NCI-H774 (cell line): Measurements from ENCODE around the gene TMED8.
"Not testable (repeated sequence)": the region's sequence is repeated elsewhere in the genome, so short reads cannot be mapped to it uniquely, and the experiment has no call there.

Source experiments
- DNase-seq: peaks from one replicate; lab custom pipeline; 2025; lab: John Stamatoyannopoulos, UW

Gene TMED8

DNA sequence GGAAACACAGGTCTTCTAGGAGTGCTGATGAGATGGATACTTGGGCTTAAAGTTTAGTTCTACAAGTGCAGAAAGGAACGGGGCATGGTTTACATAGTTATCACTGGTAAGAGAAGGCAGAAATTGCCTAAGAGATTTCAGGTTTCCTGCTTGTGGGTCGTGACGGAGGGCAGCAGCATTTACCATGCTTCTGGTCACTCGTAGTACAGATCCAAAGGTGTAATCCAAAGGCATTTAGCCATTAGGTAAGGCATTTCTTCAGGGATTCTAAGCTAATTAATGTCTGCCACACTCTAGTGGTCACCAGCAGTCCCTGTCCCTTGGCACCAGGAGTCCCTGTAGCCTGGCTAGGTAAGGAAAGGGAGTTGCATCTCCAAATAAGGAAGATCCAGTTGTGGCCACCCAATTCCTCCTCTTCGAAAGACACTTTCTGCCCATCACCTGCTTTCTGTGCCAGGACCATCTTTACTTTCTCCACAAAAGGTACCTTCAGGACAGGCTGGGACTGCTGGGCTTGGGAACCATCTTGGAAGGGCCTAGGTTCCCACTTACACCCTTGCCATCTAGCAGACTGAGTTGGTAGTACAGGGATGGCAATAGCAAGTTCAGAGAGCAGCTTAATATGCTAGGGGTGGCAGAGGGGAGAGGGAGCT, 54.5 kb downstream of the TMED8 start:
- DNase-seq: no peak

DNA sequence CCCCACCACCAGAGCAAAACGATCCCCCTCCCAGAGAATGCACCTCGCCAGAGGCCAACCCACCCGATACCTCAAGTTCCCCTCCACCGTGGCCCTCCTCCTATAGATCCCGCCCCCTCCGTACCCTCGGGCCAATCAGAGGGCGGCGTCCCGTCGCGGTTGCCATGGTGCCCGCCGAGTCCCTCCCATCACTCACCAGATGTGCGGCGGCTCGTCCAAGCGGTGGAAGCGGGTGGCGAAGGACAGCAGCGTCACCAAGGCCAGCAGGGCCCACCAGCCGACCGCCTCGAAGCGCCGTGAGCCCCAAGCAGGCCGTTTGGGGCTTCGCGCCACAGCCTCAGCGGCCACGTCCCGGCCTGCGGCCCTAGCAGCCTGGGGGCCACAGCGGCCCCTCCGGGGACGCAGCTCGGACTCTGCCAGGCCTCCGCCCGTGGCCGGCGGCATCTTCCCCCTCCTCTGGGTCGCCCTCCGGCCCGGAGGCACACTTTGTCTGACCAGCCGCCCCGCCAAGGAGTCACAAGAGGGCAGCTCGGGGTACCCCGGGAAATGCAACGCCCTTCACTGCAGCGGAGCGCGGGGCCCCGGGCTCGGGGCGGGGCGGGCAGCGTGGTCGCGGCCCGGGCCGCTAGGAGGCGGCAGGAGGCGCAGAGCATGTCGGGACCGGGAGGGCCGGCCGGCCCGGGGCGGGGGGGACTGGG, 56.5 kb downstream of the TMED8 start, which contains the start of gene POMT2:
POMT2 (minus strand) TSS at position 646 of the 698 bp plus-strand sequence; CDS start at position 444, 202 bp downstream.
- peak; percentile 70 for DNase-seq

DNA sequence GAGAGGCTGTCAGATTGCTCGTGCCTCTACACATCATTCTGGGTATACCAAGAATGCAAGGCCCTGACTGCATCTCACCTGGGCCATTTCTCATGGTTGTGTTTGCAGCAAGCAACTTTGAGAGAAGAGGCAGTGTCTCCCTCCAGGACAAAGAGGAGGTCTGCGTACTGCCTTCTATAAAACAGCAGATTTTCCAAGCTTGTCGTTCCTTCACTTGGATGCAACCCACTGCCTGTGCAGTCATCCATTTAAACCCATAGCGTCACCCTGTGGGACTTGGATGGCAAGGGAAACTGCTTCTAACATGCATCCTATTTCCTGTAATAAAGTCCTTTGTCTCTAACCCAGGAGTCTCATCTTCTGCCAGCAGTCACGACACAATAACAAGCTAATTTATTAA, 57.5 kb downstream of the TMED8 start:
- DNase-seq: no peak

DNA sequence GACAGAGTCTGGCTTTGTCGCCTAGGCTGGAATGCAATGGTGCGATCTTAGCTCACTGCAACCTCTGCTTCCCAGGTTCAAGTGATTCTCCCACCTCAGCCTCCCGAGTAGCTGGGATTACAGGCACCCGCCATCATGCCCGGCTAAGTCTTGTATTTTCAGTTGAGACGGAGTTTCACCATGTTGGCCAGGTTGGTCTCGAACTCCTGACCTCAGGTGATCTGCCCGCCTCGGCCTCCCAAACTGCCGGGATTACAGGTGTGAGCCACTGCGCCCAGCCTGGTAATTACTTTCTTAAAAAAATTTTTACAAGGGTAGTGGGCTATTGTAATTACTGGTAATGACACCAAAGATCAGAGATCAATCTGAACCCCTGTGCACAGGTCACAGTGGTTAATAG, 58.1 kb downstream of the TMED8 start:
- DNase-seq: not testable (repeated sequence)

DNA sequence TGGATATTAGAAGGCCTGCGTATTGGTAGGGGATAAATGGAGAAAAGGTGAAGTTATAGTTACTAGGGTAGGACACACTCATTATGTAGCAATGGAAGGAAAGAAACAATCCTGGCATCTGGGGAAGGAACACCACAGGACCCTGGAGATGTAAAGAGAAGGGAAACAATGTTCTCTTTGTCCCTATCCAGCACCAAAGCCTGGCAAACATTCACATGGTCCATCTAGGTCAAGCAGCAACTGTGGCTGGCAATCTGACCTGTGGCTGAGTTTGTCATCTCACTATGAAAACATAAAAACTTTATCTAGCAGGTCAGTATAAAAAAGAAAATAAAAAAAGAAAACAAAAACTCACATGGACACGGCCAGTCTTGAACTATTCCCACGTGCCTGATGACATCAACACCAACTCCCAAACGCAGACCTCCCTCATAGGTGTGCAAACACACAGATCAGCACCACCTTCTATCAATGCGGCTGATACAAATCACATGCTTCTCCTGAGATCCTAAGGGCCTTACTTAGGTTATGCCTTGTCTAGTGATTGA, 58.8 kb downstream of the TMED8 start:
- no peak for DNase-seq

DNA sequence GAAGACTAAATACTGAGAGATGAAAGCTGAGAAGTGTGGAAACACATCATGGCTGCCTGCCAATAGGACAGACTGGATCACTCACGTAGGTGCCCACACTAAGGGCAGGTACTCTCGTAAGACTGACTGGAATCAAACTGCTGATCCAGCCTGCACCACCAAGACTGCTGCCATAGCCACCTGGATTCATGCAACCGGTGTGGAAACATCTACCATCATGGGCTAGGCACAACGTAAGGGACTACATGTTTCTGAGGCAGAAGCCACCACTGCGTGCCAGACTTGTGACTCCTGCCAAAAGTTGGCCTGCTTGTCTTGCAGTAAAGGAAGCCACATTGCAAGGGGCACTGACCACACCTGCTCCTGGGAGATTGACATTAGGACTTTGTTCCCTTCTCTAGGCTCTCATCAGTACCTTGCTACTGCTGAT, 60.0 kb downstream of the TMED8 start:
- DNase-seq: no peak

DNA sequence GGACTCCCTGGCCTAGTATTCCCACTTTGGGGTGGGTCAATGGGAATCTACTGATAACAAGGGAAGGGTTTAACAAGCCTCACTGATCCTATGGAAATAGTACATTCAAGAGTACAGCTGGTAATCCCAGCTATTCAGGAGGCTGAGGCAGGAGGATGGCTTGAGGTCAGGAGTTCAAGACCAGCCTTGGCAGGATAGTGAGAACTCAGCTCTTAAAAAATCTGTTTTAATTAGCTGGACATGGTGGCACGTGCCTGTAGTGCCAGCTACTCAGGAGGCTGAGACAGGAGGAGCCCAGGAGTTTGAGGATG, 60.7 kb downstream of the TMED8 start:
- DNase-seq: no peak

DNA sequence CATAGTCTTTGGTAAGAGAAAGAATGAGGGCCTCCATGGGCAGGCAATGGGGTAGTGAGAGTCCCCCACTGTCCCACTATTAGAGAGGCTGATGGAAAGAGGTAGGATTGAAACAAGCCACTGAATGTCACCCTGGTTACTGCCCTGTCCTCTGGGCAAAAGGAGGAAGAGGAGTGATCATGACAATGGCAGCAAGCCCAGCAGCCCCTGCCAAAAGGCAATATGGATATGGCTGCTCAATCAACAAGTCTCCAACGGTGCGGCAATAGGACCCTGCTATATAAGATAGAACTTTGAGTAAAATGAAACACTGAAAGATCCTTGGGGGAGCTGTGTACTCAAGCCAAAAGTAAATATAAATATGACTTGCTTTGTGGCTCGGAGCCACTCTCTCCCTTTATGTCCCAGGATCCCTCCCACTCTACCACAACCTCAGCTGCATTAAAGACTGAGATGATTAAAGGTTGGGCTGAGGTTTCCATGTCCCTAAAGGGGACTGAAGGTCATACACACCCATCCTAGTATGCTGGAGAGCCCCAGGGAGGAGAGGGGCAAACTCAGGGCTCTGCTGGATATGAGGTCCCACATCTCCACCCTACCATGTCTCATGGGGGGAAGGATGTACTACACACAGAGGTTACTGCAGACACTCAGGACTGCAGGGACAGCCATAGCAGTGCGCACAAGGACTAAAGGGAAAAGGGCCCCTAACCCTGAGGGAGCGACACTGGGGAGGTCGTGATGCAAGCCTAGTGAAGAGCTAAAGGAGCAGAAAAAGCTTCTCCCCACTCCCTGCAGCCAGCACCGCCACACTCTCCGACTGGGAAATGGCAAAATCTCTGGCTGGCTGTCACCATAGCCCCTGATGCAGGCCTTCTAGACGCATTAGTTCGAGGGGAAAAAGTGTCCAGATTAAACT, 62.1 kb downstream of the TMED8 start:
- no peak for DNase-seq

DNA sequence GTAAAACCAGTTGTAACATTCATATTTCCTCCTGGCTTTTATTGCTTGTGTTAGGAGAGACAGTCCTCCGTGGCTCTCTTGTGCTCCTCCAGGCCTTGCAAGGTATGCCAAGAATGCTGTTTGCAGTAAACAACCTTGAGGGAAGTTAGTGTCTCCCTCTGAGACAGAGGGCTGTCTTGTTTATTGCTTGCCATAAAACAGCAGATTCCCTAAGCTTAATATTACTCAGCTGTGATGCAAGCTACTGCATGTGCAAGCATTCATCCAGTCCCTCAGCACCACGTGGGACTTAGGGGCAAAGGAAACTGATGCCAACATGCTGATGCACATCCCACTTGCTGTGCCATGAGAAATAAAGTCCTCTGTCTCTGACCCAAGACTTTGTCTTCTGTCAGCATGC, 62.9 kb downstream of the TMED8 start:
- no peak for DNase-seq

DNA sequence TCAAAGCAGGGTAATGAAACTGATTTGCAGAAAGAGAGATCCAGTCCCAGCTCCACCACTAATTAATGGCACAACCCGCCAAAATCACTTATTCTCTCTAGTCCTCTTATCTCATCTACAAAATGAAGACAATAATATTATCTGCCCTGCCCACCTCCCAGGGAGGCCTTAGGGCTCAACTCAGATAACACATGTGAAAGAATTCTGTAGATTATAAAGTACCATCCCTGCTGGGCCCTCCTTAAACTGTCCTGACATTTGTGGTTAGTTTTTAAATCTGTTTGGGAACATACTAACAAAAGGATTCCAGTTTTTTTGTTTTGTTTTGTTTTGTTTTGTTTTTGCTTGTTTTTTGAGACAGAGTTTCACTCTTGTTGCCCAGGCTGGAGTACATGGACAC, 63.5 kb downstream of the TMED8 start:
- no peak for DNase-seq

DNA sequence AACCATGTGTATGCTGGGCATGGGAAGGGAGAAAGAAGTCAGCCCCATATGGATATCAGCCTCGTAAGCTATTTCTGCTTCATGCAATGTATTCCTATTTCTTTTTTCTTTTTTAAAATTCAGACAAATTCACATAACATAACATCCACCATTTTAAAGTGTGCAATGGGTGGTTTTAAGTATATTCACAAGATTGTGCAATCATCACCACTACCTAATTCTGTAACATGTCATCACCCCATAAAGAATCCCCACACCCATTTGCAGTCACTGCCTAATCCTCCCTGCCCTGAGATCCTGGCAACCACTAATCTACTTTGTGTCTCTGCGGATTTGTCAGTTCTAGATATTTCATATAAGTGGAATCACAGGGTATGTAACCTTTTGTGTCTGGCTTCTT, 65.7 kb downstream of the TMED8 start:
- DNase-seq: no peak

DNA sequence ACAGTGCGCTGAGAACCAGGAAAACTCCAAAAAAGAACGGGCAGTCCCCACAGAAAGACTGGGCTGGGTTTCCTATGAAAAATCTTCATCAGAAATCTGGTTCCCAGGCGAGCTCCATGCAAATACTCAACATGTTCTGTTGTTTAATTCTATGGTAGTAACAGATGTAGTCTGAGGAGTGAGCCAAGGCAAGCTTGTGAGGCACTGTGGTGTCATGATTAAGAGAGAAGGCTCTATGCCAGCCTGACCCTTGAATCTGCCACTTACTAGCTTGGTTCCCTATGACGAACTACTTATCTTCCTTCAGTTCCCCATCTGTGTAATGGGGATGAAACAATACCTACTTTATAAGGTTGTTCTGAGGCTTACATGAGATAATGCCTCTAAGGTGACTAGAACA, 66.9 kb downstream of the TMED8 start:
- no peak for DNase-seq

DNA sequence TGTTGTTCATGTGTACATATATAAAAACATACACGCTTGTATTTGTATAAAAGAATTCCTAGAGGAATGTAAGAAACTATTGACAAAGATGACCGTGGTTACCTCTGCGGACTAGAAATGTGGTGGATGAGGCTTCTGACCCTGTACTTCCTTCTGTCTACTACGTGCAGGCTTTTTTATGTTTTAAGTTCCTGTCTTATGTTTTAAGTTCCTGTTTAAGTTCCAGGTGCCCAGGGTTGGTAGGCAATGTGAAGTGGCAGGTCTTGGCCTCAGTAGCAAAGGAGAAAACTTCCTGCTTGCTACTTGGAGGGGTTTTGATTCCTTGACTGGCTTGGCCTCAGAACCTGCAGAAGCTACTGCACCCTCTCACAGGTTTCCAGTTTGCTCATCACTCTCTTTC, 67.8 kb downstream of the TMED8 start:
- DNase-seq: no peak

DNA sequence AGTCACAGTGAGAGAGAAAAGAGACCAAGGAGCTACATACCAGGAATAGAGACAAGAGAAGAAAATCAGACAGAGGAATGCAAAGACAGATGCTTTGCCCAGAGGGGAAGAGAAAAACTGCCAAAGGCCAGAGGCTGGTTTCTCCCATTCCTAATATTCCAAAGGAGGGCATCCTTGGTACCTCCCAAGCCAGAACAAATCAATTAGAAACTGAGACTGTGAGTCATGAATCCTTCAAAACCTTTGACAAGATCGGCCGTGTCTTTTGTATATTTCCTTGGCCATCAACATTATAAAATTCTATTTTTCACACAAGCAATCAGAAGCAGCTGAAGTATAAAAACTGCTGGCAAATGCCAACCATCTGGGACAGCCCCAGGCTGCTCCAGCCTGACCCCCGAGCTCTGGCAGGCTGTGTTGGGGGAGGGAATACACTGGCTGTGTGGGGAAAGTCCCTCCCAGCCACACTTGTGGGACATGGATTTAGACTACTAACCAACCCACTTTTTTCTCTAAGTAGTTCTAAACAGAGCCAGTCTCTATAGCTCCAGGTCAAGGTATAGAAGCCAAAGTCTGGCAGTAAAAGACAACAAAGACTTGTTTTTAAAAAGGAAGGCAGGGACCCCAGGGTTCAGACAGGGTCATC, 69.9 kb downstream of the TMED8 start:
- DNase-seq: no peak

DNA sequence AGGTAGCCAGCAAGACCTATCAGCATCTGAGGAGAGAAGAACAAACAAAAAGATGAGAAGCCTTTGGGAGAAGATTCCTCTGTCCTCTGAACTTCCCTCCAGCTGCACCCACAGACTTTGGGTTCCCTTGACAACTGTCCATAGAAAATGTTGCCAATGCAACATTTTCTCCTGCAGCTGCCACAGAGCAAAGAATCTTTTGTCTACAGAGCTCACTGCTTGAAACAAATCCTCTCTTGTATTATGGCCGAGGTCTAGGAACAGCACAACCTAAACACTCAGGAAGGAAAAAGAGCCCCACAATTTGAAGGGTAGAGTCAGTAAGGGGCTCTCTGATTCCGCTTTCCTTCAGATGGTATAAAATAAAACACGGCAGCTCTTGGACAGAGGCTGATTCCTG, 70.5 kb downstream of the TMED8 start:
- DNase-seq: no peak

DNA sequence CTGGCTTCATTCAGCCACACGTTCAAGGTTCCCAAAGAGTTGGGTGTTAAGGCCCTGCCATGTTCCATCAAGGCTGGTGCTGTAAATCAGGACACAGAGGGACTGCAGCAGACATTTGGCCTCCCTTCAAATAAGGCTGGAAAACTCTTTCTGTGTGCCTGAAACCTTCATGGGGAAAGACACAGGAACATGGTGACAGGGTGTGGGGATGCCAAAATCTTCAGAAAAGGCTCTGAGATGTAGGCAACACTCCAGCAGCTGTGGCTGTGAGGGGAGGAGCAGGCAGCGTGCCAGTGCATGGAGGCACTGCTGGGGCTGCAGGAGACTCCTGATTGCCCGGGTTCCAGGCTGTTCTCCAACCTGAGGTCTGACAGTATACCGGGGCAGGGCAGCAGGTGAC, 71.2 kb downstream of the TMED8 start:
- no peak for DNase-seq

DNA sequence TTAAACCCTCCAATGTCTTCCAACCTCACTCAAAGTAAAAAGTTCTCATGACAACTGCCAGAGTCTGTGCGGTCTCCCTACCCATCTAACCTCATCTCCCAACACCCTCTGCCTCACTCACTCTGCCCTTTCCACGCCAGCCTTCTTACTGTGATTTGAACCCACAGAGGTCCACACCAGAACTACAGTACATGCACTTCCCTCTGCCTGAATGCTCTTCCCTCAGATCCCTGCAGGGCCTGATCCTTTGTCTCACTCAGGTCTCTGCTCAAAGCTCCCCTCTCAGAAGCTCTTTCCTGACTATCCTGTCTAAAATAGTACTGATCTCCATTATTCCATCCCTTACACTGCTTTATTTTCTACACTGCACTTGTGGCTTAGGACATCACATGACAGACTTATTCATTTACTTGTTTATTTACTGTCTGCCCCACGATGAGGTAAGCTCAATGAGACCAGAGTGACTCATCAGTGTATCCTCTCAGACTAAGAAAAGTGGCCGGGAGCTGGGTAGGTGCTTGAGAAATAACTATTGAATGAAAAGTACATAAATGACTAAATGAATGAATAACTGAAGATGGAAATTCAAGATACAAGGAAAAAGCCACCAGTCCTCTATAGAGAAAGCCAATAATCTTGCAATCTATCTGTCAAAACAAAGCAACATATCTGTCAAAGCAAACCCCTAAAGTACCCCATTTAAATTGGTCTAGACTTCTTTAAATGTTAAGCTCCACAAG, 73.3 kb downstream of the TMED8 start:
- DNase-seq: peak; percentile 29

DNA sequence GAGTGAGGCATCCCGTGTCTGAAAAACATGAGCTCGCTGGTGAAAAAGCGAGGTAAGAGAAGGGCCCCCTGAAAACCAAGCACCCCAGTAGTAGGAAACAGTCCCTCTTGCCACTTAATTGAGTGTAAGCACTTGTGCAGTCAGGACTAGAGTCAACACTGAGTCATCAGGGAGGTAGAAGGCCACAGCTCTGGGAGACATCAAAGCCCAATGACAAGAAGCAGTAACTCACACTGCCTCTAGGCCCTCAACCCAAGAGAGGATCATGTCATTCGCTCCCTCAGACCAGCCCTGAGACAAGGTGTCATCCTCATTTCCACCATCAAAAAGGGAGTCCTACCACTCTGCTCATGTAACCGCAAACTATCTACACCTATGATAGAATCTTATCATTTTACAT, 74.0 kb downstream of the TMED8 start:
- DNase-seq: no peak

DNA sequence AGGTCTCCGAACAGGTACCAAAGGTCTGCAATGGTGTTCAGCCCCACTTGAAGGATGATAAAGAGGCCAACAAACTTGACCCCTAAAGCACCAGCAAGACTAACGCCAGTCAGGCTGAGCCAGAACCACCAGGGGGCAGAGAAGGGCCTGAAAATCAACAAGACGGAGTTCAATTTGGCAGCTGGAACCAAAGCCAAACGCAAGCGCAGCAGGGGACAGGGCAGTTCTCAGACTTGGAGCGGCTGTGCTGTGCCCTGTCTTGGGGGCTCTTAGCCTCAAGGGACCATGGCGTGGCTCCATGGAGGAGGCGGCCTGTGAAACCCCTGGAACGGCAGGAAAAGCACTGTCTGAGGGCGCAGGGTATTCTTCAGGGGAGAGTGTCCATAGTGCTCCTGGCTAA, 75.8 kb downstream of the TMED8 start:
- DNase-seq: no peak

DNA sequence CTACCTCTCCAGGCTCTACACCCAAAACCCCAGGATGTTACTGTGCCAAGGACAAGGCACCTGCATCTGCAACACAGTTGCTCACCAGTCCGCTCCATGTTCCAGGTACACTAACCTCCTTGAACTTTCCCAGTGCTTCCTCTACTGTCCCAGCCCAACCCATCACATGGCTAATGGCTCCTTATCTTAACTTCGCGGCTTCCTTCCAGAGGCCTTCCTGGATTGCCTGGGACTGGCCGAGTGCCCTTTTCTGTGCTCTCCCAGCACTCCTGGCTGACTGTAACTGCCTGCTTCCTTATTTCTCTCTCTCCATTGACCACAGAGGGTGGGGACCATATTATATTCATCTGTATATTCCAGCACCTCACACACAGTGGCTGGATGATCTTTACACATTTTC, 77.1 kb downstream of the TMED8 start:
- no peak for DNase-seq

DNA sequence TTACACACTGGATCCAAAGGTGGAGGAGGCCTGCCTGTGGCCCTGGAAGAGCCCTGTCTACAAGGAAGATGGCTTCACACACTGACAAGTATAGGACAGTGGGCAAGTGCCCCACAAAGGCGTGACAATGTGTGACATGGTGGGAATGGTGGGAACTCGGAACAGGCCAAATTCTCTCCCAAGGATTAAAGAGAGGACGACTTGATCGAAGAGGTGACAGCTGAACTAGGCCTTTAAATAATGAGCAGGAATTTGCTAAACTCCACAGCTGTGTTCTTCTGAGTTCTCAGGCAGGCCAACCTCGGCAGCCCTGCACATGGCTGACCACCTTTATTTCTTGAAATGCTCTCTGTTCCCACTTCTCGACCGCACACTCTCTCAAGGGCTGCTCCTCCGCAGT, 80.0 kb downstream of the TMED8 start:
- no peak for DNase-seq
